ENCODE measurements around the gene BAIAP3. TPM values are rescaled to one million over a fixed set of nuclear protein-coding genes. Genes with fewer than 3 reads are reported as not detected.

The BAIAP3 gene
- total RNA-seq, 2 experiments from 2014 or later: 3.2 to 6.3 TPM

GRCh38 chr16:1367486-1368174 is 34.2 kb downstream of the BAIAP3 start:
- H3K9me2 ChIP-seq (ENCODE audit: insufficient read depth, low read length): no peaks in the 10 kb centered on the region
- no peaks in the 10 kb centered on the region for H3K4me1 ChIP-seq (ENCODE audit: insufficient read depth, low read length, poor library complexity, severe bottlenecking)
- no peaks in the 10 kb centered on the region for H3K9me3 ChIP-seq (ENCODE audit: low read length)
- DNase-seq (ENCODE audit: low spot score): no peak
- intact Hi-C loops (cut with micrococcal nuclease; ENCODE audit: unreplicated experiment): no loop called here
- no TSS peak for BruUV-seq (replicated peaks)
- ChIA-PET CTCF (ENCODE audit: unreplicated experiment) (interaction anchor here (0.6 kb wide), 1 partner anchor 58 kb away, joined by 3 read pairs; the partner anchor contains the start of gene UBE2I), POLR2A (no interaction called here)
- peaks cover 34% of the 10 kb centered on the region; the same call in 1 of the 2 replicates for H3K36me3 ChIP-seq (ENCODE audit: insufficient read depth, low read length)
- H3K4me2 ChIP-seq (ENCODE audit: low read length): no peak overlapping the region
- H3K79me2 ChIP-seq (ENCODE audit: insufficient read depth, low read depth, low read length): no peaks in the 10 kb centered on the region
- no peak for TF ChIP-seq EZH2phosphoT487 (IDR thresholded peaks at IDR 0.05; ENCODE audit: borderline replicate concordance, low read depth, low read length)
- H3K27ac ChIP-seq (ENCODE audit: low read depth, low read length, poor library complexity, severe bottlenecking): no peak overlapping the region
- H4K20me1 ChIP-seq (ENCODE audit: insufficient read depth, low read length): no peaks in the 10 kb centered on the region
- H2AFZ ChIP-seq (ENCODE audit: low read length): no peak overlapping the region
- H3K4me3 ChIP-seq (ENCODE audit: low read depth, low read length, poor library complexity, severe bottlenecking): no peak overlapping the region

- H2AFZ ChIP-seq (ENCODE audit: low read length): no peak overlapping the region
- BruUV-seq (replicated peaks): no TSS peak
- CTCF ChIA-PET (ENCODE audit: unreplicated experiment): no interaction called here
- H3K4me2 ChIP-seq (ENCODE audit: low read length): no peak overlapping the region
- H3K9me2 ChIP-seq (ENCODE audit: insufficient read depth, low read length): no peaks in the 10 kb centered on the region
- no peak for DNase-seq (ENCODE audit: low spot score)
- H3K79me2 ChIP-seq (ENCODE audit: insufficient read depth, low read depth, low read length): no peaks in the 10 kb centered on the region
- H3K4me3 ChIP-seq (ENCODE audit: low read depth, low read length, poor library complexity, severe bottlenecking): no peak overlapping the region
- POLR2A ChIA-PET: no interaction called here
- intact Hi-C loops (cut with micrococcal nuclease; ENCODE audit: unreplicated experiment): no loop called here
- TF ChIP-seq EZH2phosphoT487 (IDR thresholded peaks at IDR 0.05; ENCODE audit: borderline replicate concordance, low read depth, low read length): no peak
- no peak for TF ChIP-seq CTCF (conservative IDR thresholded peaks at IDR 0.05; ENCODE audit: low read length)
- H3K36me3 ChIP-seq (ENCODE audit: insufficient read depth, low read length): peaks cover 6% of the 10 kb centered on the region; the same call in 1 of the 2 replicates
- H3K9me3 ChIP-seq (ENCODE audit: low read length): no peaks in the 10 kb centered on the region
- no peaks in the 10 kb centered on the region for H3K4me1 ChIP-seq (ENCODE audit: insufficient read depth, low read length, poor library complexity, severe bottlenecking)
- H4K20me1 ChIP-seq (ENCODE audit: insufficient read depth, low read length): no peaks in the 10 kb centered on the region
- H3K27ac ChIP-seq (ENCODE audit: low read depth, low read length, poor library complexity, severe bottlenecking): no peak overlapping the region
These were observed 37.9 kb downstream of the BAIAP3 start for GRCh38 chr16:1371054-1371978.

- Histone ChIP-seq H3K36me3 (ENCODE audit: insufficient read depth, low read length) (peaks cover 6% of the 10 kb centered on the region; the same call in 1 of the 2 replicates), H3K9me2 (ENCODE audit: insufficient read depth, low read length) (no peaks in the 10 kb centered on the region), H4K20me1 (ENCODE audit: insufficient read depth, low read length) (no peaks in the 10 kb centered on the region), H3K4me1 (ENCODE audit: insufficient read depth, low read length, poor library complexity, severe bottlenecking) (no peaks in the 10 kb centered on the region), H2AFZ (ENCODE audit: low read length) (no peak overlapping the region), H3K4me3 (ENCODE audit: low read depth, low read length, poor library complexity, severe bottlenecking) (no peak overlapping the region), H3K27ac (ENCODE audit: low read depth, low read length, poor library complexity, severe bottlenecking) (no peak overlapping the region), H3K9me3 (ENCODE audit: low read length) (no peaks in the 10 kb centered on the region), H3K4me2 (ENCODE audit: low read length) (no peak overlapping the region), H3K79me2 (ENCODE audit: insufficient read depth, low read depth, low read length) (no peaks in the 10 kb centered on the region)
- ChIA-PET CTCF (ENCODE audit: unreplicated experiment) (interaction anchor here (0.6 kb wide), 1 partner anchor 14 kb away, joined by 4 read pairs; no protein-coding TSS in a partner anchor), POLR2A (no interaction called here)
- intact Hi-C loops (cut with micrococcal nuclease; ENCODE audit: unreplicated experiment): no loop called here
- BruUV-seq (replicated peaks): no TSS peak
- no peak for TF ChIP-seq EZH2phosphoT487 (IDR thresholded peaks at IDR 0.05; ENCODE audit: borderline replicate concordance, low read depth, low read length)
- TF ChIP-seq CTCF (conservative IDR thresholded peaks at IDR 0.05; ENCODE audit: low read length): no peak
- DNase-seq (ENCODE audit: low spot score): no peak
These were observed 39.0 kb downstream of the BAIAP3 start for GRCh38 chr16:1372292-1372950.

Measured in OCI-LY7 (cell line).